NCI-H2196 treated with DMSO at 0.1 percent for 48 hours (cell line): ENCODE results near the gene MEIOB.
"Not testable (repeated sequence)": the region's sequence is repeated elsewhere in the genome, so short reads cannot be mapped to it uniquely, and the experiment has no call there.

Experiments
- DNase-seq: peaks from one replicate; lab custom pipeline; 2025; ENCODE audit not compliant: unreplicated experiment; lab: John Stamatoyannopoulos, UW

MEIOB gene

GRCh38 chr16:1877804-1878203 is 5.8 kb upstream of the MEIOB start:
- DNase-seq, result no peak

DNA sequence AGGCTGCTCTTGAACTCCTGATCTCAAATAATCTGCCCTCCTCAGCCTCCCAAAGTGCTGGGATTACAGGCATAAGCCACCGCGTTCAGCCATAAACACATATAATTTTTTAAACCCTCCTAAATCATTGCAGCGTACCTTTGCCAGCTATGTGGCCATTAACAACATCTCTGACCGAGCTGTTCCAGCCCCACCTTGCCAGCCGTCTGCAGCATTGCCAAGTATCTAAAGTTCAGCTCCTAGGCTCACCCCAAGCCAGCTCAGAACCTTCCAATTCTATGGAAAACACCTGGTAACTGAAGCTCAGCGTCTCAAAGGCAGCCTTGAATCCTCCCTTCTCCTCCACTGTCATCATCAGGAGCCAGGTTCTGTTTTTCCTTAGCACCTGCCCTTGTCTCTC is 5.1 kb upstream of the MEIOB start:
- no peak for DNase-seq

DNA sequence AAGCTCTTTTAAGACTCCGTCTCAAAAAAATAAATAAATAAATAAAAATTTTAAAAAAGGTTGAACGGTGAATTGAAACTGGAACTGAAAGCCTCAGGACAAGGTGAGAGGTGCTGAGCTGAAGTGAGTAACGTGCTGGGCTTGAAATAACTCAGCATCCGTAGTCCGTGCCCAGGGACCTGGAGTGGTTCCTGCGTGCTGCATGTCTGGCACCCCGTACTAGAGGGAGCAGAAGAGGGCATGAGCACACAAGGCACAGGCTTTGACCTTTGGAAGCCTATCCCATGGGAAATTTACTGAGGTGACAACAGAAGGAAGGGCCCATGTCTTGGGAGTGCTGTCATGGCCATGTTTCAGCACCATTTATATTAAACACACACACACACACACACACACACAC is 4.5 kb upstream of the MEIOB start:
- DNase-seq, result no peak

DNA sequence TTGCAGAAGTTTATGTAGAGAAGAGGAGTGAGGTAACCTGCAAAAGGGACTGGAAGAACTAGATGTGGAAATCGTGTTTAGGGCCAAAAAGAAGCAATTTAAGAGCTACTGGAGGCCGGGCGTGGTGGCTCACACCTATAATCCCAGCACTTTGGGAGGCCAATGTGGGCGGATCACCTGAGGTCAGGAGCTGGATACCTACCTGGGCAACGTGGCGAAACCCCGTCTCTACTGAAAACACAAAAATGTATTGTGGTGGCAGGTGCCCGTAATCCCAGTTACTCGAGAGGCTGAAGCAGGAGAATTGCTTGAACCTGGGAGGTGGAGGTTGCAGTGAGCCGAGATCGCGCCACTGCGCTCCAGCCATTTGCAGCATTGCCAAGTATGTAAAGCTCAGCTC is 4.1 kb upstream of the MEIOB start:
- not testable (repeated sequence) for DNase-seq

DNA sequence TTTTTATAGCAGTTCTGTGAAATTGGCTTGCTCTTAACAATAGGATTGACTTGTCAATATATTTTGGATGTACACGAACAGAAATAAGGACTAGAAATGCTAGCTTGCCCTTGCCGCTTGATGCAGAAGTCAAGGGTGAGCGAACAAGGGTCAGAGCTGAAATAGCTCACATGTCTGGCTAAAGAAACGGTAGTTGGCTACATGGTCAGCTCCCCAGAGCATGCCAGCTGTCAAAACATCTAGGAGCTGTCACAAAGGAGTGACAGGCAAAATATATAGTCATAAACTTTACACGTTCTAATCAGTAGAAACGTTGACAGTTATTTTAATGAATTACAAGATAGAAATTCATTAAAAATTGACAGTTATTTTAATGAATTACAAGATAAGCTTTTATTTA is 2.9 kb upstream of the MEIOB start:
- no peak for DNase-seq

DNA sequence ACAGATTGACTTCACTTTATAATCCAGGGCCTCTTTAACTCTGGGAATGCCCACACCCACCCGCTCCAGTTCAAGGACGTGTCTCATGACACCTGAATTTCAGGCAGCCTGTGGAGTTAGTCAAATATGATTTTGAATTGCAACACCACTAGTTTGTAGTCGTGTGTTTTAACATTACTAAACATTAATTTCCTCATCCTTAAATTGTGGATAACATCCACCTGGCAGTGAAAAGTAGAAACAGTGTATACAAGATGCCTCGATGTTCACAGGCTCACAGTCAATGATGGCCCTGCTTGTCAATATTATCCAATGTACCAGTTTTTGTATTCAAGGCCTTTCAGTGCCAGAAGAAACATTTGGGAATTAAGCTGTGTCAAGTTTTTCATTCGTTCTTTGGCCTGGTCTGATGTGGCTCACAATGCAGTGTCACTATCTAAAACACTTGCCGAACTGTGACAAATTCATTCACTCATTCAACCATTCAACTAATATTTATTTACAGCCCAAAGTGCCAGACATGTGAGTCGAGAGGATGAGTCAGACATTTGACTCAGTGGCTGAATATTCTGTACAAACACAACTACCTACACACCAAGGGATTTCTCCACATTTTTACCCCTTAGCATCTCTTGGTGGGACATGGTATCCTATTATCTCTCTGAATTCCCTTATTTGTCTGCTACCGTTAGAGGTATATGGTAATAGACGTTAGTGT is 1.4 kb downstream of the MEIOB start:
- no peak for DNase-seq

DNA sequence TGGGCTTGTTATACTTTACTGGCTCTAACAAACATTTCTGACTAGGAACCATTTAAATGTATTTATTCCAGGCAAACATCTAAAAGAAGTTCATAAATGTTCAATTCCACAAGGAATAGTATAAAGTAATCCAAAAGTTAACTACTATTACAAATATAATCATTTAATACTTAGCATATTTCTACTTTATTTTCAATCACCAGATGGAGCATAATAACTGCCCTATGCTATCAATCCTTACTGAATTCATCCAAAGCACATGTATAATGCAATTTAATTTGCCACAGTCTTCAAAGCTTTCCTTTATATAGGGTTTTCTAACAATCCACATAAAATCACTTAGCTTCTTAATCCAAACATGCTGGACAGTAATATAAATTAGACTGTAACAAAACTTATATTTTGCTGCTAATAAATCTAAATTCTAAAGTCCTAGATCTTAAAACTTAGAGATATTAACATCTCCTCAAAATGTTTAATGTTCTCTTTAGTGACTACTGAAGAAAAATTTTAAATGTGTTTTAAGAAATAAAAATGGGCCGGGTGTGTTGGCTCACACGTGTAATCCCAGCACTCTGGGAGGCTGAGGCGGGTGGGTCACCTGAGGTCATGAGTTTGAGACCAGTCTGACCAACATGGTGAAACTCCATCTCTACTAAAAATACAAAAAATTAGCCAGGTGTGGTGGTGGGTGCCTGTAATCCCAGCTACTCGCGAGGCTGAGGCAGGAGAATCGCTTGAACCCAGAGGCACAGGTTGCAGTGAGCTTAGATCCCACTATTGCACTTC is 5.9 kb downstream of the MEIOB start:
- DNase-seq, result no peak

GRCh38 chr16:1863681-1864460 is 8.1 kb downstream of the MEIOB start:
- DNase-seq, result peak; percentile 19

GRCh38 chr16:1862394-1862793 is 9.6 kb downstream of the MEIOB start:
- no peak for DNase-seq

GRCh38 chr16:1861730-1862129 is 10.2 kb downstream of the MEIOB start:
- DNase-seq, result no peak

DNA sequence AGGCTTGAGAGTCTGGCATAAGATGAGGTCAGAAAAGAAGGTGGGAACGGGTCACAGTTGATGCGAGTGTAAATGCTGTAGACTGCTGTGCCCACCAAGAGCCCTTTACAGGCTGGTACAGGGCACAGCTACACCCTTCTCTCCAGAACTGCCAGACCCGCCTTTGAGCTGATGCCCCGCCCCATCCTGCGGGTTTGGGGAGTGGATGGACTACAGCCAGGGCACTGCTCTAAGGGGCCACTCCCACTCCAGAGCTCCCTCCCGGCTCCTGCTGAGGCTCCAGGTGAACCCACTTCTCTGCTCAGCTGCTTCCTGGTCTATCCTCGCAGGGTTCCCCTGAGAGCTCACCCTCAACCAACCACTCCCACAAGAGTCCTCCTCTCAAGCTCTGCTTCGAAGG is 12.3 kb downstream of the MEIOB start:
- DNase-seq, result no peak

DNA sequence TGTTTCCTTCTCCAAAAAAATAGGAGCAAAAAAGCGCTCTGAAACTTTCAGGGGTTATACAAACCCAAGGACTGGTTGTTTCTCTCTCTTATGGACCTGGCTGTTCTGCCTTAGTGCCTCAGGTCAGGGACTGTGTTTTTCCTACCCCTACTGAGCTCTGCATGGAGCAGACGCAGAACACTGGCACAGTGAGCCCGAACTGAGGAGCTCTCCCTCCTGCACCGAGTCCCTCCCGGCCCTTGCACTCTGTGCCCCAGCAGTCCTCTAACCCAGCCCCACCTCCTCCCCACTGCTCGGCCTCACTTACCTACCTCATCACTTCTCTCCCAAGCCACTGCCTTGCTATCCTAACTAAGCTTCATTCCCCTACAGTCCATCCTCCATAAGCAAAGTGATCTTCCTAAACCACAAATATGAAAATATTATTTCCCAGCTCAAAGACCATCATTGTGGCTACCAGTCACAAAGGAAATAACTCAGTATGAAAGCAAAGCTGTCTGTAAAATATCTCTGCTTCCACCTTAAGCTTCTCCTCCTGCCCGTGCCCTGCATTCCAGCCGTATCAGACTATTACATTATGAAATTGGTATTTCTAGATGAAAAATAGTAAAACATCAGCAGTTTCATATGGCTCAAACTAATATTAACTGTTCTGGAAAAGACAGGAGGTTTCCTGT is 13.6 kb downstream of the MEIOB start:
- no peak for DNase-seq

- DNase-seq, result no peak
Measured at GRCh38 chr16:1857433-1858097, 14.4 kb downstream of the MEIOB start.

DNA sequence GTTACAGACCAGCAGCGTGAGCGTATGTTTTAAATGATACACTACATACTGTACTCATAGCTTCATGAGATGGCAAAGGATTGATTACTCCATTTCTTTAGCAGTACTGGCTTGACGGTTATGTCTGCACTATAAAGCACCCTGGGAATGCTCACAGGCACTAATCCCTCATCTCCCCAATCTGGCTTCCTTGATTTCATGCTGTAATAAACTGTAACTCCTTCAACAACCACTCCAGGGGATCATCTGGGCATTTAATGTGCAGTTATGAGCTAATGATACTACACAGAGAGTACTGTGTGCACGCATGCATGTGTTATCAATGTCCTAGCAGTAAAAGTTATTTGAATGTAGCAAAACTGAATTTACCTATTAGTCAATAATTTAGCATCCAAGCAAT is 20.2 kb downstream of the MEIOB start:
- no peak for DNase-seq

DNA sequence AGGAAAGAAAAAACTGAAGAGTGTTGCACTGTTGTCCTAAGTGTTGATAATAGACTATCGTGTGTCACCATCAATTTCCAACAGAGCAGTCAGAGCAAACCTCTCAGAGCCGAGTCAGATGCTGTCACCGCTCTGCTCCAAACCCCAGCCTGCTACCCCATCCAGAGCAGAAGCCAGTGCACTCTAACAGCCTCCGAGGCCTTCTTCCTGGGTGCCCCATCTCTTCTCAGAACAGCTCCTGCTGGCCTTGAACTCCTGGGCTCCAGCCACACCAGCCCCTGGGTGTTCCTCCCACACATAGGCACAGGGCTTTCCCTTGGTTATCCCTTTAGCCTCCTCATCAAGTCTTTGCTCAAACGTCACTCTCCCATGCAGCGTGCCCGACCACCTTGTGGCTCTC is 21.0 kb downstream of the MEIOB start:
- DNase-seq, result no peak

GRCh38 chr16:1846416-1846815 is 25.5 kb downstream of the MEIOB start:
- no peak for DNase-seq

DNA sequence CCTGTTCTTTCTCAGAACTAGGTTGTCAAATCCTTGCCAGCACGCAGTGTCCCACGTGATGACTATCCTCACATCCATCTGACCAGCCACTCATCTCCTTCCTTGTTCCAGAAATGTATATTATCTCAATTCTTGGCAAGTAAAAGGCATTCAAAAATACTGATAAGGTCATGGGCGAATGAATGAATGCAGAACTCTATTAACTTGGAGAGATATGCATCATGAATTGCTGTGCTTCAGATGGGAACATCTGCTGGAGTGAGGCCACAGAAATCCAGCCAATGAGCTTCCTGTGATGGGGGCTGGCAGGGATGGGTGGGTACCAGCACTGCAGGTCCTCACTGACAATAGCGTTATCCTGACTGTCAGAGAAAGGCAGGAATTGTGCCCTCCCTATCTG is 26.0 kb downstream of the MEIOB start:
- DNase-seq, result no peak

GRCh38 chr16:1839554-1839953 is 32.4 kb downstream of the MEIOB start:
- DNase-seq, result no peak

- no peak for DNase-seq
Measured at GRCh38 chr16:1834096-1834495, 37.9 kb downstream of the MEIOB start.

DNA sequence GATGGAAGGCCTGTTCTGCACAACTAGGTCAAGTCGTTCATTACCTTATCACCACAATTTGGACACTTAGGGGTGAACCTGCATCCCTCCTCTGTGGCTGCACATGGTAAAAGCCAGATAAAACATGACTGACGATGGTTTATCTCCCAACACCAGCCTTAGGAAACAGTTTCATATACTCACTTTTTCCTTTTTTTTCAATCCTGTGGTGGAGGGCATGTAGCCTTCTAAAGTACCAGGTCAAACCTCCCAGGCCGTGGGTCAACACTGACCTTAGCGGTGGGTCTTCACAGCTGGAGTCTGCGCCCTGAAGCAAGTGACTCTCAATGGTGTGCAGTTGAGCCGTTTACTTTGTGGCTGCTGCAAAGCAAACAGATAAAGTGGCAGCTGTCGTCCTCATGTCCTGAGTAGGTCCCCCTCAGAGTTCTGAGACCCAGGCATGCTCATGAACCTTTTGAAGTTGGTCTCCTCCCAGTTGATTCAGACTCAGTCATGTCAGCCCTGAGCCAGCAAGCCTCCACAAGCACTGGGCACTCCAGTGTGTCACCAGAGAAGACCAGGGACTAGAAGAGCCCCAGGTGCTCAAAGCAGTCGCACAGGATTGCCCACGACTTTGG is 39.0 kb downstream of the MEIOB start:
- no peak for DNase-seq
